GM12891 (cell line): ENCODE data around the gene EEF1G.

Source experiments
- PAX5 ChIP-seq: IDR thresholded peaks from 2 replicates; pipeline ENCODE4 v1.6.1; 2011; ENCODE audit warnings: low read length, moderate library complexity, mild to moderate bottlenecking; ENCODE audit not compliant: insufficient read depth, severe bottlenecking
- POLR2A ChIP-seq: IDR thresholded peaks from 2 replicates; pipeline ENCODE4 v1.6.1; 2011; ENCODE audit warnings: low read depth, low read length, control low read depth
- POLR2AphosphoS5 ChIP-seq: IDR thresholded peaks from 2 replicates; pipeline ENCODE4 v1.6.1; 2011; ENCODE audit warnings: low read depth, low read length, control low read depth
- POU2F2 ChIP-seq: IDR thresholded peaks from 2 replicates; pipeline ENCODE4 v1.6.1; 2011; ENCODE audit warnings: low read depth, mild to moderate bottlenecking, control low read depth, low read length, moderate library complexity
- SPI1 ChIP-seq: IDR thresholded peaks from 2 replicates; pipeline ENCODE4 v1.6.1; 2011; ENCODE audit warnings: low read depth, low read length, control low read depth
- TAF1 ChIP-seq: IDR thresholded peaks from 2 replicates; pipeline ENCODE4 v1.6.1; 2011; ENCODE audit warnings: low read depth, low read length, control low read depth

DNA sequence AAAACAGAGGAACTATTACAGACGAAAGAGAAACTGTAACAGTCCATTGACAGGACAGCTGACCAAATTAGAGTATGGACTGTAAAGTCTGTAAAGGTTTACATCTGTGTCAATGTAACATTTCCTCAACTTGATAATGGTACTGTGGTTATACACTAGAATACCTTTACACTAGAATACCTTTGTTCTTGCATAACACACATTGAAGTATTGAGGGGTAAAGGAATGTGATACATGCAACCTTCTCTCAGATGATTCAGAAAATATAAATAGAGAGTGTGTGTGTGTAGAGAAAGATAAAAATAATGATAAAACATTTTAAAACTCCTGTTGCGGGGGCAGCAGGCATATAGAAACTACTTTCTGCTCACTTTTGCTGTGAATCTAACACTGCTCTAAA is 5.6 kb upstream of the EEF1G start:
- no peak for TF ChIP-seq POU2F2
- TF ChIP-seq POLR2A, result no peak
- no peak for TF ChIP-seq SPI1
- TF ChIP-seq POLR2AphosphoS5, result no peak
- no peak for TF ChIP-seq TAF1
- no peak for TF ChIP-seq PAX5
